Measurements from ENCODE around the gene MACROD2. TPM values are rescaled to one million over a fixed set of nuclear protein-coding genes. Genes with fewer than 3 reads are reported as not detected.
"Not testable (repeated sequence)": the region's sequence is repeated elsewhere in the genome, so short reads cannot be mapped to it uniquely, and the experiment has no call there.

MACROD2 gene
- total RNA-seq, 1 donor from 2014 or later = 2.5 TPM

- Mint-ChIP-seq H3K4me1 (ENCODE audit: unreplicated experiment) (no peaks in the 10 kb centered on the region), H3K27me3 (ENCODE audit: unreplicated experiment) (no peaks in the 10 kb centered on the region), H3K4me3 (ENCODE audit: unreplicated experiment) (no peak overlapping the region), H3K27ac (ENCODE audit: unreplicated experiment) (no peak overlapping the region), H3K36me3 (ENCODE audit: unreplicated experiment) (no peaks in the 10 kb centered on the region), H3K9me3 (ENCODE audit: unreplicated experiment) (peaks cover 14% of the 10 kb centered on the region)
- no peak for DNase-seq (ENCODE audit: extremely low spot score, unreplicated experiment)
- TF ChIP-seq CTCF (IDR thresholded peaks at IDR 0.05) = no peak
These were observed 984.2 kb downstream of the MACROD2 start for GRCh38 chr20:14979453-14979986.

DNA sequence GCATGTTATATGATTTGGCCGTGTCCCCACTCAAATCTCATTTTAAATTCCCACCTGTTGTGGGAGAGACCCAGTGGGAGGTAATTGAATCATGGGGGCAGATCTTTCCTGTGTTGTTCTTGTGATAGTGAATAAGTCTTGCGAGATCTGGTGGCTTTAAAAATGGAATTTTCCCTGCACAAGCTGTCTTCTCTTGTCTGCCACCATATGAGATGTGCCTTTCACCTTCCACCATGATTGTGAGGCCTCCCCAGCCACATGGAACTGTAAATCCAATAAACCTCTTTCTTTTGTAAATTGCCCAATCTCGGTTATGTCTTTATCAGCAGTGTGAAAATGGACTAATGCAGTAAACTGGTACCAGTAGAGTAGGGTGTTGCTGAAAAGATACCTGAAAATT is 986.2 kb downstream of the MACROD2 start:
- not testable (repeated sequence) for H3K4me1 Mint-ChIP-seq (ENCODE audit: unreplicated experiment); H3K27ac Mint-ChIP-seq (ENCODE audit: unreplicated experiment); DNase-seq (ENCODE audit: extremely low spot score, unreplicated experiment); H3K27me3 Mint-ChIP-seq (ENCODE audit: unreplicated experiment); H3K4me3 Mint-ChIP-seq (ENCODE audit: unreplicated experiment); H3K36me3 Mint-ChIP-seq (ENCODE audit: unreplicated experiment)
- H3K9me3 Mint-ChIP-seq (ENCODE audit: unreplicated experiment) = peaks cover 14% of the 10 kb centered on the region

DNA sequence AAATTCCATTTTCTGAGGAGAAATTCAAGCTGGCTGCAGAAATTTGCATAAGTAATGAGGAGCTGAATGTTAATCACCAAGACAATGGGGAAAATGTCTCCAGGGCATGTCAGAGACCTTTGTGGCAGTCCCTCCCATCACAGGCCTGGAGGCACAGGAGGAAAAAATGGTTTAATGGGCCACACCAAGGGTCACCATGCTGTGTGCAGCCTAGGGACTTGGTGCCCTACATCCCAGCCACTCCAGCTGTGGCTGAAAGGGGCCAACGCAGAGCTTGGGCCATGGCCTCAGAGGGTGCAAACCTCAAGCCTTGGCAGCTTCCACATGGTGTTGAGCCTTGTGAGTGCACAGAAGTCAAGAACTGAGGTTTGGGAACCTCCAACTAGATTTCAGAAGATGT is 987.0 kb downstream of the MACROD2 start:
- H3K4me3 Mint-ChIP-seq (ENCODE audit: unreplicated experiment); H3K36me3 Mint-ChIP-seq (ENCODE audit: unreplicated experiment); H3K4me1 Mint-ChIP-seq (ENCODE audit: unreplicated experiment); DNase-seq (ENCODE audit: extremely low spot score, unreplicated experiment); H3K27me3 Mint-ChIP-seq (ENCODE audit: unreplicated experiment); H3K27ac Mint-ChIP-seq (ENCODE audit: unreplicated experiment): not testable (repeated sequence)
- H3K9me3 Mint-ChIP-seq (ENCODE audit: unreplicated experiment) = peaks cover 14% of the 10 kb centered on the region

GRCh38 chr20:14984305-14984704 is 989.0 kb downstream of the MACROD2 start:
- Mint-ChIP-seq H3K27ac (ENCODE audit: unreplicated experiment) (no peak overlapping the region), H3K36me3 (ENCODE audit: unreplicated experiment) (no peaks in the 10 kb centered on the region), H3K4me3 (ENCODE audit: unreplicated experiment) (no peak overlapping the region), H3K9me3 (ENCODE audit: unreplicated experiment) (peaks cover 14% of the 10 kb centered on the region), H3K4me1 (ENCODE audit: unreplicated experiment) (peaks cover 4% of the 10 kb centered on the region), H3K27me3 (ENCODE audit: unreplicated experiment) (no peaks in the 10 kb centered on the region)
- no peak for TF ChIP-seq CTCF (IDR thresholded peaks at IDR 0.05)
- no peak for DNase-seq (ENCODE audit: extremely low spot score, unreplicated experiment)

GRCh38 chr20:14984768-14985622 is 989.7 kb downstream of the MACROD2 start:
- Mint-ChIP-seq H3K4me3 (ENCODE audit: unreplicated experiment) (no peak overlapping the region), H3K9me3 (ENCODE audit: unreplicated experiment) (peaks cover 14% of the 10 kb centered on the region), H3K27ac (ENCODE audit: unreplicated experiment) (no peak overlapping the region), H3K4me1 (ENCODE audit: unreplicated experiment) (peaks cover 4% of the 10 kb centered on the region), H3K27me3 (ENCODE audit: unreplicated experiment) (no peaks in the 10 kb centered on the region), H3K36me3 (ENCODE audit: unreplicated experiment) (no peaks in the 10 kb centered on the region)
- DNase-seq (ENCODE audit: extremely low spot score, unreplicated experiment) = no peak
- TF ChIP-seq CTCF (IDR thresholded peaks at IDR 0.05) = no peak

GRCh38 chr20:14986026-14986655 is 990.8 kb downstream of the MACROD2 start:
- DNase-seq (ENCODE audit: extremely low spot score, unreplicated experiment) = no peak
- H3K9me3 Mint-ChIP-seq (ENCODE audit: unreplicated experiment) = peaks cover 14% of the 10 kb centered on the region
- no peak for TF ChIP-seq CTCF (IDR thresholded peaks at IDR 0.05)
- no peaks in the 10 kb centered on the region for H3K36me3 Mint-ChIP-seq (ENCODE audit: unreplicated experiment)
- H3K27me3 Mint-ChIP-seq (ENCODE audit: unreplicated experiment) = no peaks in the 10 kb centered on the region
- peaks cover 4% of the 10 kb centered on the region for H3K4me1 Mint-ChIP-seq (ENCODE audit: unreplicated experiment)
- H3K27ac Mint-ChIP-seq (ENCODE audit: unreplicated experiment) = no peak overlapping the region
- no peak overlapping the region for H3K4me3 Mint-ChIP-seq (ENCODE audit: unreplicated experiment)

Data from osteocyte (in vitro differentiated cells).